ENCODE data around the gene AKR7A3.
"Not testable (repeated sequence)": the region's sequence is repeated elsewhere in the genome, so short reads cannot be mapped to it uniquely, and the experiment has no call there.

The AKR7A3 gene

DNA sequence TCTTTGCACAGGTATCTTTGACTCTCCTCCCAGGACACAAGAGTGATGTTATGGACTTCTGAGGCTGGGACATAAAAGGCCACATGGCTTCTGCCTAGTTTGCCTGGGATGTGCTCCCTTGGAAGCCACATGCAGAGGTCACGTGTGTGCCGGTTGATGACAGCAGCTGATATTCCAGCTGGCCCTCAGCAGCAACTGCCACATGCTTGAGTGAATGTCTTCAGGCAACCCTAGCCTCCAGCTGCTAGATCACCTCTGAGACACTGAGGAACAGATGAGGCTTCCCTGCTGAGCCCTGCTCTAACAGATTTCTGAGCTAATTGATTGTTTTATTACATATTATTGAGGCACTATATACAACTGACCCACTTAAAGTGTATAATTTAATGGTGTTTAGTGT, 11.6 kb upstream of the AKR7A3 start:
- H3K27ac ChIP-seq, result no peak overlapping the region
- no peak for TF ChIP-seq ZFX (IDR thresholded peaks at IDR 0.05)
- TF ChIP-seq, protein P1, sequence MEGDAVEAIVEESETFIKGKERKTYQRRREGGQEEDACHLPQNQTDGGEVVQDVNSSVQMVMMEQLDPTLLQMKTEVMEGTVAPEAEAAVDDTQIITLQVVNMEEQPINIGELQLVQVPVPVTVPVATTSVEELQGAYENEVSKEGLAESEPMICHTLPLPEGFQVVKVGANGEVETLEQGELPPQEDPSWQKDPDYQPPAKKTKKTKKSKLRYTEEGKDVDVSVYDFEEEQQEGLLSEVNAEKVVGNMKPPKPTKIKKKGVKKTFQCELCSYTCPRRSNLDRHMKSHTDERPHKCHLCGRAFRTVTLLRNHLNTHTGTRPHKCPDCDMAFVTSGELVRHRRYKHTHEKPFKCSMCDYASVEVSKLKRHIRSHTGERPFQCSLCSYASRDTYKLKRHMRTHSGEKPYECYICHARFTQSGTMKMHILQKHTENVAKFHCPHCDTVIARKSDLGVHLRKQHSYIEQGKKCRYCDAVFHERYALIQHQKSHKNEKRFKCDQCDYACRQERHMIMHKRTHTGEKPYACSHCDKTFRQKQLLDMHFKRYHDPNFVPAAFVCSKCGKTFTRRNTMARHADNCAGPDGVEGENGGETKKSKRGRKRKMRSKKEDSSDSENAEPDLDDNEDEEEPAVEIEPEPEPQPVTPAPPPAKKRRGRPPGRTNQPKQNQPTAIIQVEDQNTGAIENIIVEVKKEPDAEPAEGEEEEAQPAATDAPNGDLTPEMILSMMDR (conservative IDR thresholded peaks at IDR 0.05), result no peak

DNA sequence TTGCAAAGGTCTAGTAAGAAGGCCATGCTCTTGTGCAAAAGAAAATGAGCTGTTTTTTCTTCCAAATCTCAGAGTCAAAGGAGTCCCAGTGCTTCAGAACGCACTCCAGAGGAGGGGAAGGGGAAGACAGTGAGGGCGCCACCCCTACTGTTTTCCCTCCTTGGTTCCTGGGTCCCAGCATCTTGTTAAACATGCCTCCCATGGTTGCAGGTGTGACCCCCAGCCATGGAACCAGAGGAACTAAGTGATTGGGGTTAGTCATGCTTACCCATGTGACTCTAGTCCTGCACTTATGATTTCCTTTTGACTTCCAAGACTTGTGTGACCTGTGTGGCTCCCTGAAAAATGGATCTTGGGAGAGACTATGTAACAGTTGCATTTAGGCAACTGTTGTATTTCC, 6.1 kb upstream of the AKR7A3 start:
- no peak overlapping the region for H3K27ac ChIP-seq

DNA sequence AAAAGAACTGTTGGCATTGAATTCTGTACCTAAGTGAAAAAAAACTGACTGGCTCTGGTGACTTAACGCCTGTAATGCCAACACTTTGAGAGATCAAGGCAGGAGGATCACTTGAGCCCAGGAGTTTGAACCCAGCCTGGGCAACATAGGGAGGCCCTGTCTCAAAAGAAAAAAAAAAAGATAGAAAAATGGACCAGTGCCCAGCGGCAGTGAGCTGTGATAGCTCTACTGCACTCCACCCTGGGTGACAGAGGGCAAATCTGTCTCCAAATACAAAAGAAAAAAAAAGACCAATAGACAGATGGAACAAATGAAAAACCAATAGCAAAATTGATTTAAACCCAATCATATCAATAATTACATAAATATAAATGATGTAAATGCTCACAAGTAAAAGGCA, 674 bp upstream of the AKR7A3 start:
- H3K27ac ChIP-seq, result no peak overlapping the region
- TF ChIP-seq, protein P1 (conservative IDR thresholded peaks at IDR 0.05), result no peak

More for the DNA sequence above, 6.1 kb upstream of the AKR7A3 start:
- TF ChIP-seq, protein P1 (conservative IDR thresholded peaks at IDR 0.05), result no peak
- TF ChIP-seq ZFX (IDR thresholded peaks at IDR 0.05), result no peak

DNA sequence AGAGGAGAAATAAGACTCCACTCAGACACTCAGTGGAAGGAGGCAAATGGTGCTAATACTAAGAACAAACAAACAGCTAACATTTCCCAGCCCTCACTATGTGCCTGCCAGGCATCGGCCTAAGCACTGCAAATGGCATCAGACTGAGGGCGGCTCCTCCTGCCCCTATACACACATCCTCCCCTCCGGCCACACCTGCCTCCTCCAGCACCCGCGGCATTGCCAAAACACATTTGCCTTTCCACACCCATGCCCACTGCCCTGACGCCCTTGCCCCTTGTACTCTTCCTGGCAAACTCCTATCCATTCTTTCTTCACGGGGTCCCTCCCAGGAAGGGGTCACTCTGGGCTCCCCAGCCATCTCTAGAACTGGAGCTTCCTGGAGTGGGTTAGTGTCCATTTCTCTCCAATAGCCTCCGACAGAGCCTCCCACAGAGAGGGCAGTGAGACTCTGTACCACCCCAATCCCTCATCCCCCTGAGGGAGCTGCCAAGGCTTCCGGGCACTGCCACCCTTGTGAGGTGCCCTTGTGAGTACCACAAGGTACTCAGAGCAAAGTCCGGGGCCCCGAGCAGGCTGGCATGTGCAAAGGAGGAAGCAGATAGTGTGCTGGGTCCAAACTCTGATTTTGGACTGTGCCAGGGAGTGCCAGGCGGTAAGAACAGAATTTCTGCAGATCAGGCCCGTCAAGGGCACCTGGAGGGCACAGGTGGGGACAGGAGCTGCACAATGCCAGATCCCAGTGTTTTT, 959 bp downstream of the AKR7A3 start:
- no peak for TF ChIP-seq ZFX (IDR thresholded peaks at IDR 0.05)
- TF ChIP-seq, protein P1 (conservative IDR thresholded peaks at IDR 0.05), result no peak
- H3K27ac ChIP-seq, result no peak overlapping the region

DNA sequence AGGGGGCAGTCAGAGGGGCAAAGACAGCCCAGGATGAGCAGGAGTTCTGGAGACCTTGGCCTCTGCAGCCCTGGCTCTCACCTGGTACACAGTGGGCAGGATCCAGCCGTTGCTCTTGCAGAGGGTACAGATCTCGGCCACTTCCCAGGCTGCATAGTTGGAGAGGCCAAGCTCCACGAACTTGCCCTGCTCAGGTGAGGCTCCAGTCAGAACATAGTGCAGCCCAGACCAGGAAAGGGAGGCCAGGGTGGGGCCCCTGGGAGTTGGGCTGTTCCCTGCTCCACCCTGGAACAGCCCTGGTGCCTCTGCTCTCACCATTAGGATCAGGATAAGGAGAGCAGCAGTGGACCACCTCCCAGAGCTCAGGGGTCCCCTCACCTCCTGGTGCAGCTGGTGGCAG, 2.8 kb downstream of the AKR7A3 start:
- not testable (repeated sequence) for H3K27ac ChIP-seq

DNA sequence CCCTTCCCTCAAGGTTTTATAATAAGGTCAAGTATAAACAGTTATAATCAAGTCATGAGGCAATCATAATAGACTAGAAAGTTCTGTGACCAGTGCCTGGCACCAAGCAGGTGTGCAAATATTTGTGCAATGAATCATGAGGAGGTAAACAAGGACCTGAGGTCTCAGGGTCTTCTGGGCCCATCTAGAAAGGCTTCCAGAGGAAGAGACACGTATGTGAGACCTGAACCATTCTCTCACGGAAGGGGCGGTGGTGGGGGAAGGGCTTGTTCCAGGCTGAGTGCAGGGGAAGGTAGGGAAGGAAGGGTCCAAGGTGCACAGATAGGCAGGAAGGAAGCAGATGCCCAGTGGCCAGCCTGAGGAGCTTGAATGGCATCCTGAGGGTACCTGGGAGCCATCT, 3.2 kb downstream of the AKR7A3 start:
- not testable (repeated sequence) for H3K27ac ChIP-seq

DNA sequence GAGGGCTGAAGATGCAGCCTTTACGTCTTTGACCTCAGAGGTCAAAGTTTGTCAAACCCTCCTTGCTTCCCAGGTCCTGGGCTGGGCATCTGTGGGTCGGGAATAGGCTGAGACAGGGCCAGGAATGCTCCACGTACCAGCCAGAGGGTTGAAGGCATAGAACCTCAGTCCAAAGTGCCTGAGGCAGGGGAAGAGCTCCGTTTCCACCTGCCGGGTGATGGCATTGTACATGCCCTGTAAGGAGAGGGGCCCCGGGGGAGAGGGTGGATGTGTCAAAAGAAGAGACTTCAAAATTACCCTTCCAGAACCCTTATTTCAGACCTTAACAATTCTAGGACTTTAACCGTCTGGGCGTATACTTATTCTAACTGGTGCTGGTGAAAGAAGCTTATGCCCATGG, 3.7 kb downstream of the AKR7A3 start:
- TF ChIP-seq, protein P1 (conservative IDR thresholded peaks at IDR 0.05), result no peak
- TF ChIP-seq ZFX (IDR thresholded peaks at IDR 0.05), result no peak
- H3K27ac ChIP-seq, result no peak overlapping the region

DNA sequence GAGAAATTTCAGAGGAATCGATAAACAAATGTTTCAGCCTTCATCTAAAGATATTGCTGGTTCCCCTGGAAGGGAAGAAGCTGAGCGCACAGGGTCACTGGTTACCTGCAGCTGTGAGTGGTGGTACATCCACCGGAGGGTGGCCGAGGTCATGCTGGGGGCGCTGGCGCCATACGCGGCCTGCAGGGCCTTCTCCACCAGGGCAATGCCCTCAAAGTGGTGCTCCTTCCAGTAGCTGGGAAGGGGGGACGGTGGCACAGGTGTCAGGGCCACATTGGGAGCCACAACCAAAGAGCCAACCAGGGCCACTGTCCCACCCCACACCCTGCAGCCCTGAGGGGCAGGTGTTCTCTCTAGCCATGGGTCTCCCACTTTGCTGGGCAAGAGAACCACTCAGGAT, 4.7 kb downstream of the AKR7A3 start:
- no peak overlapping the region for H3K27ac ChIP-seq

More for the DNA sequence above, 4.7 kb downstream of the AKR7A3 start:
- TF ChIP-seq, protein P1 (conservative IDR thresholded peaks at IDR 0.05), result no peak
- TF ChIP-seq ZFX (IDR thresholded peaks at IDR 0.05), result no peak
